22Rv1 (cell line): Measurements from ENCODE around the gene RPL22.

ENCODE experiments used
- H3K27ac ChIP-seq: fragments of 450-650 bp; 2 replicates; pipeline ENCODE4 v1.5.1; 2017
- CTCF ChIP-seq: fragments of 450-650 bp; IDR thresholded peaks from 2 replicates; pipeline ENCODE4 v1.5.1; 2017; ENCODE audit warnings: mild to moderate bottlenecking
- ZFX ChIP-seq: fragments of 450-650 bp; IDR thresholded peaks from 2 replicates; pipeline ENCODE4 v1.6.1; 2017; ENCODE audit warnings: antibody characterized with exemption, borderline replicate concordance

RPL22 gene

GRCh38 chr1:6180268-6180706 is 19.1 kb downstream of the RPL22 start, which contains the start of gene CHD5:
TSS of gene CHD5 (minus strand) at chr1:6180321. CDS start at chr1:6180023, 298 bp downstream.
- no peak within 1 kb of the TSS for H3K27ac ChIP-seq
- TF ChIP-seq CTCF (peak; percentile 7; the same call in 1 of the 2 replicates), ZFX (no peak)

GRCh38 chr1:6179564-6180175 is 19.7 kb downstream of the RPL22 start:
- TF ChIP-seq ZFX (no peak), CTCF (no peak)
- H3K27ac ChIP-seq, result no peak overlapping the region

GRCh38 chr1:6178751-6179563 is 20.4 kb downstream of the RPL22 start:
- no peak overlapping the region for H3K27ac ChIP-seq
- no peak for TF ChIP-seq CTCF
- no peak for TF ChIP-seq ZFX

GRCh38 chr1:6177681-6178380 is 21.6 kb downstream of the RPL22 start:
- TF ChIP-seq ZFX (no peak), CTCF (no peak)

GRCh38 chr1:6176779-6177178 is 22.6 kb downstream of the RPL22 start:
- TF ChIP-seq ZFX (no peak), CTCF (no peak)
- H3K27ac ChIP-seq, result no peak overlapping the region

More at GRCh38 chr1:6177681-6178380, 21.6 kb downstream of the RPL22 start:
- no peak overlapping the region for H3K27ac ChIP-seq

- TF ChIP-seq CTCF, result no peak
- TF ChIP-seq ZFX, result no peak
- no peak overlapping the region for H3K27ac ChIP-seq
Measured at GRCh38 chr1:6175411-6175828, 24.0 kb downstream of the RPL22 start.
